Right hindlimb (tissue), 1 donor: ENCODE results near the gene TASL.
"Not testable (repeated sequence)": the region's sequence is repeated elsewhere in the genome, so short reads cannot be mapped to it uniquely, and the experiment has no call there.

Experiments
- DNase-seq: peaks from one replicate; pipeline ENCODE4 v3.0.0-alpha.2; 2018

The TASL gene

GRCh38 chrX:30577362-30577991 lies at the start of gene TASL:
TSS of gene TASL (minus strand) at chrX:30577766. CDS start at chrX:30560355, 17,411 bp downstream.
- DNase-seq = no peak

- DNase-seq = no peak
Observed at GRCh38 chrX:30626402-30626801, 48.8 kb upstream of the TASL start.

- no peak for DNase-seq
Observed at GRCh38 chrX:30622361-30622760, 44.8 kb upstream of the TASL start.

GRCh38 chrX:30620980-30621618 lies 43.5 kb upstream of the TASL start:
- peak; percentile 19 for DNase-seq

- no peak for DNase-seq
Observed at GRCh38 chrX:30620125-30620524, 42.6 kb upstream of the TASL start.

- no peak for DNase-seq
Observed at GRCh38 chrX:30618160-30618765, 40.7 kb upstream of the TASL start.

GRCh38 chrX:30615229-30615628 lies 37.7 kb upstream of the TASL start:
- DNase-seq = no peak

- DNase-seq = no peak
Observed at GRCh38 chrX:30613721-30614120, 36.2 kb upstream of the TASL start.

GRCh38 chrX:30612250-30612655 lies 34.7 kb upstream of the TASL start:
- no peak for DNase-seq

GRCh38 chrX:30610026-30610425 lies 32.5 kb upstream of the TASL start:
- no peak for DNase-seq

GRCh38 chrX:30607155-30607554 lies 29.6 kb upstream of the TASL start:
- no peak for DNase-seq

- DNase-seq = not testable (repeated sequence)
Observed at GRCh38 chrX:30600269-30601176, 23.0 kb upstream of the TASL start.

- DNase-seq = no peak
Observed at GRCh38 chrX:30597216-30598012, 19.8 kb upstream of the TASL start.

GRCh38 chrX:30593440-30594200 lies 16.1 kb upstream of the TASL start:
- no peak for DNase-seq

GRCh38 chrX:30592831-30593230 lies 15.3 kb upstream of the TASL start:
- no peak for DNase-seq

GRCh38 chrX:30590368-30590767 lies 12.8 kb upstream of the TASL start:
- no peak for DNase-seq

GRCh38 chrX:30589146-30589888 lies 11.8 kb upstream of the TASL start:
- no peak for DNase-seq

- DNase-seq = no peak
Observed at GRCh38 chrX:30586516-30586915, 8.9 kb upstream of the TASL start.

- no peak for DNase-seq
Observed at GRCh38 chrX:30582664-30583063, 5.1 kb upstream of the TASL start.

GRCh38 chrX:30580641-30581040 lies 3.1 kb upstream of the TASL start:
- DNase-seq = no peak

GRCh38 chrX:30576881-30577280 lies 685 bp downstream of the TASL start:
- no peak for DNase-seq
